NCI-H526 treated with DMSO at 0.1 percent for 48 hours (cell line): ENCODE data around the gene BMPR1B.

Experiments
- DNase-seq: peaks from one replicate; lab custom pipeline; 2025; lab: John Stamatoyannopoulos, UW

BMPR1B gene

DNA sequence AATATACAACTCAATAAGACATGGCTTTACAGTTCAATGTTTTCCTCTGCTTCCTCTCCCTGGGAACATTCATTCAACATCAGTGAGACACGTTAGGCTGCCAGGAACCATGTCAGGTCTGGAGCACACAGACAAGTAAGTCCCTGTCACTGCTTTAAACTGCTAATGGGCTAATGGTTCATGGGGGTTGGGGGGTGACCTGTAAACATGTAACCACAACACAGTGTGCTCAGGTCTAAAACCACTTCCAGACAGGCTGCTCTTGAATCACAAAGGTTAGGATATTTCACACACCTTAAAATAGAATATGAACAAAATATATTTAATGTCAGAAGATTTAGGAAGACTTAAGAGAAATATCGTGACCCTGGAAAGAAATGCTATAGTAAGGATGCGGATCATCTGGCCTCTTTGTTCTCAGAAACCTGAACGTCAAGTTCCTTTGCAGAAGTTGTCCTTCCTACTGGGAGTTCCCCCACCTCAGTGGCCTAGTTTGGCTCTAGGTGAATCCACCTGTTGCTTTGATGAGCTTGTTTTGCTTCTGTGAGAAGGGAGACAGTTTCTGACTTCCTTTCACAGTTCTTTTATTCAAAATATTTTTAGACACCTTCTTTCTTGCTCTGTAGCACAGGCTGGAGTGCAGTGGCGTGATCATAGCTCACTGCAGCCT, 431.1 kb downstream of the BMPR1B start:
- no peak for DNase-seq

DNA sequence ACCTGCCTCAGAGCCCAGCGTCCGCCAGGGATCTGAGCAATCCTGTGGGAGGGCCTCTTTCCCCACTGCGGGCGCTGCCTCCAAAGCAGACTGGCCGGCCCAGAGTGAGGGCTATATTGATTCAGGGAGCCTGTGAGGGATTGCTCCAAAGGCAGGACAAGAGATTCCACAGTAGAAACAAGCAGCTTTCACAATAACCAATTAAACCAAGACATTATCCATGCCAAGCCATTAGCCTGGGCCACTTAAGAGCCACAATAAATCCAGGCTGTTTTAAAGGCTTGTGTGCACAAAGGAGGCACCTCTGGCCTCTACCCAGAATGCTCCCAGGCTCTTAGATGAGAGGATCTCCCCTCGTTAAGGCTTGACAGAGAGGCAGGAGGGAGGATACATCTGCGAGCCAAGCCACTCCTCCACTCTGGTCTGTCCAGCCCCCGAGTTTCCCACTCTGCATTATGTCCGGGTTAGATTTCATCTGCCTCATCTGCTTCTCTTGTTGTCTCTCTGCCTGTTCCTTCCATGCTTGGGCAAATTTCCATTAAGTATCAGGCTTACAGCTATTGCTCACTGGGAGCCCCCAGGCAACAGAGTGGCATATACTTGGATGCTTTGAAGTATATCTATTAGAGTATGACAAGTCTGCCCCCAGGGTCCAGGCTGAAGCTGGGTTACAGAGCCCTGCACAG, 433.1 kb downstream of the BMPR1B start:
- no peak for DNase-seq

DNA sequence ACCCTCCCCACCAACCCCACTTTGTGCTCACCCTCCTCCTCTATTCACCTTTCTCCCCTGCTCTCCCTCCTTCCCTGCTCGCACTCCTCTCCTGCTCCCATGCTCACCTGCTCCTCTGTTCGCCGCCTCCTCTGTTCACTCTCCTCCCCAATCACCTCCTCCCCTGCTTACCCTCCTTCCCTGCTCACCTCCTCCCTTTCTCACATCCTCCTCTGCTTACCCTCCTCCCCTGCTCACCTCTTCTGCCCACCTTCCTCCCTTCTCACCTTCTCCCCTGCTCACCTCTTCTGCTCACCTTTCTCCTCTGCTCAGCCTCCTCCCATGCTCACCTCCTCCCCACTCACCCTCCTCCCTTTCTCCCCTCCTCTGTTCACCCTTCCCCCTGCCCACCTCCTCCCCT, 433.8 kb downstream of the BMPR1B start:
- DNase-seq: no peak

- no peak for DNase-seq
These were observed 435.9 kb downstream of the BMPR1B start for GRCh38 chr4:95193391-95194224.

- DNase-seq: no peak
These were observed 439.6 kb downstream of the BMPR1B start for GRCh38 chr4:95197353-95197752.

DNA sequence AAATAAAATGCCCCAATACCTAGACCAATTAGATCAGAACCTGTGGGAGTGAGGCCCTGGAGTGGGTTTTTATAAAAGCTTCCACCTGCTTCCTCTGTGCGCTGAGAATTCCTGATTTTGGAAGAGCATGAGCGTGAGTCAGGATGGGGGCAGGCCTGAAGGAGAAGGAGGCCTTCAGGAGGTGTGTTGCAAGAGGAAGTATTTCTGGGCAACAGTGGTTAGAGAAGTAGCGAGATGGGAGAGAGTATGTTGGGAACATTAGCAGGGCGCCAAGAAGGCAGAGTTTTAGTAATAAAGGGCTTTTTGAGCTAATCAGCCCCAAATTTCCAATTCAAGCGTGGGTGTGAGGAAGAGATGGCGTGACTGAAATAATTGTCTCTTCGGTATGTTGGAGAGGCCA, 441.2 kb downstream of the BMPR1B start:
- DNase-seq: no peak

- DNase-seq: no peak
These were observed 446.6 kb downstream of the BMPR1B start for GRCh38 chr4:95204267-95204844.

- no peak for DNase-seq
These were observed 447.1 kb downstream of the BMPR1B start for GRCh38 chr4:95204873-95205272.
